Endothelial cell of hepatic sinusoid (primary cell): ENCODE results near the gene HNRNPAB.
"Not testable (repeated sequence)": the region's sequence is repeated elsewhere in the genome, so short reads cannot be mapped to it uniquely, and the experiment has no call there.

Experiments
- in situ Hi-C: cut with HindIII; loops from 2 replicates; pipeline ENCODE4 v1.10.0; 2017; ENCODE audit warnings: low sequenced_read_pairs

The HNRNPAB gene

DNA sequence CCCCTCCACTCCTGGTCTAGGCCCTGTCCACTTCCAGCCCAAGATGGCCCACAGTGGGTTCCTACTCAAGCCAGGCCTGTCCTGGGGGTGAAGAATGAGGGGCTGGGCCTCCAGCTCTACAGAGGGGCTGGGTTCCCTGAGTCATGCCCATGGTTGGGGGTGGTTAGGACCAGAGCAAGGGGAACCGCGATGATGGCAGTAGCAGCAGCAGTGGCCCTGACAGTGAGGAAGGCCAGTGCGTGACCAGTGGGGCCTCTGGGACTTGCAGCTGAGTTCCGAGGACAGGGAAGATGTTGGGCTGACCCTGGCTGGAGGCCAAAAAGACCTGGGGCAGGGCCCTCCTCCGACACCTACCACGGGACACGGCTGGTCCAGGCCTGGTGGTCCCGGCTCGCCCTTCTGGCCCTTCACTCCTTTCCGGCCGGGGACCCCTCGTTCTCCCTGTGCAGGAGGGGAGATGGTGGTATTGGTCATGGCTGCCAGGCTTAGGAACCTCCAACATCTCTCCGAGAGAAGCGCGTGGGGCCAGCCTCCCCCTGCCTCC, 37.4 kb downstream of the HNRNPAB start:
- in situ Hi-C loops = no loop called here

DNA sequence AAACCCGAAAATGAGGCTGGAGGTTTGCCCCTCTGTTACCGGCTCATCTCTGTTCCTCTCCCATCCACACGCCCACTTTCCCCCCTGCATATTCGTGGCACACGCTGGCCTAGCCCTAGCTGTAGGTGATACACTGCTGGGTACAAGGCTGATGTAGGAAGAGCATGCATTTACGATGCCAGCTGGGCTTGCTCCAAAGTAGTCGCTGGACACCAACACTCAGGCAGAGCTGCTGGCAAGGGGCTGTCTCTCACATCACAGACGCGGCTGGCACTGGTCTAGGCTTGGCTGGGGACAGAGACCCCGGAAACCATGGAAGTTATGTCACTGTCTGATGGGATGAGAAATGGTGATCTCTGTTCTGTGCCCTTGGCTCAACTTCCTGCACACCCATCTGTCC, 38.1 kb downstream of the HNRNPAB start:
- in situ Hi-C loops = no loop called here

DNA sequence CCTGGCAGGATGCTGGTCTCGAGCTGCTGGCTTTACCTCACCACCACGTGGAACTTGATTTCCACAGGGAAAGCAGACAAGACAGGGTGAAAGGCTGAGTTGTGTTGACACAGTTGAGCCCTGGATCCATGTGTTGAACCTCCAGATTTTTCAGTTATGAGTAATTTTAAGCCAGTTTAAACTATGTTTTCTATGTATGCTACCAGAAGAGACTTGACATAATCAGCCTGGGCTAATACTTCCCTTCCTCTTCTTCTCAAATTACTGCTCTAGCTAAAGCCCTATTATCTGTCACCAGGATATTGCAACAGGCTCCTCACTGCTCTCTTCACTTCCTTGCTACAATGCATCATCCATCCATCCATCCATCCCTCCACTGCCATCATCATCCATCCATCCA, 40.2 kb downstream of the HNRNPAB start:
- in situ Hi-C loops = no loop called here

DNA sequence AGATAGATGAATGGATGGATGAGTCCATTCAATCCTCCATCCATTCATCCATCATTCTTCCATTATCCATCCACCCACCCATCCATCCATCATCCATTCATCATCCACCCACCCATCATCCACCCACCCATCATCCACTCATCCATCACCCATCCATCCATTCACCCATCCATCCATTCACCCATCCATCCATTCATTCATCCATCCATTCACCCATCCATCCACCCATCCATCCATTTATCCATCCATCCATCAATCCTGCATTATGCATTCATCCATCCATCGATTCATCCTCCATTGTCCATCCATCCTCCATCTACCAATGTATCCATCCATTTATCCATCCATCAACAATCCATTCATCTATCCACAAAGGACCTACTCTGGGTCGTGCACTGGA, 41.1 kb downstream of the HNRNPAB start:
- in situ Hi-C loops = no loop called here

DNA sequence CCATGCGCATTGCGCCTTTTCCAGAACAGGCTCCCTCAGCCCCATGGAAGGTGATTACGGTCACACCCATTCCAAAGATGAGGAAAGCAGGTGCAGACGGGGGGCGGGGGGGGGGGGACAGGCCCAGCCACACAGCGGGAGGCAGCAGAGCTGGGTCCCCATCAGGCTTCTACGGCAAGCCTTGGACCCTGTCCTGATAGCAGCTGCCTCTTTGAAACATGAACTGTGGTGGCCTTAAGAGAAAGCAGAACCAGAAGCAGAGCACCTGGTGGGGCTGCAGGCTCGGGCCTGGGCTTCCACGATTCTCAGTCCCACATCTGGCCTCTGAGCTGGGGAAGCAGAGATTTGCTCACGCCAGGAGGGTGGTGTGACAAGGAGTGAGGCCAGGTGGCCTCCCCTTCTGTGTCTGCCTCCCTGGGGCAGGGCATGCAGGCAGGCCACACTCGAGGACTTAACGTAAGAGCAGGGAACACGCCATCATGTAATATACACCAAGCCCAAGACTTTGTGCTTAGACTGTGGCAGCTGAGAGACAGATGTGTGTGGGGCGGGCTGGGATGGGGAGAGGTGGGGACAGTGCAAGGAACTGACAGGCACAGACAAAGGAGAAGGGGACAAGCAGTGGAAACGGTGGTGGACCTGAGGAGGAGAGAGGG, 42.4 kb downstream of the HNRNPAB start:
- in situ Hi-C loops = no loop called here

DNA sequence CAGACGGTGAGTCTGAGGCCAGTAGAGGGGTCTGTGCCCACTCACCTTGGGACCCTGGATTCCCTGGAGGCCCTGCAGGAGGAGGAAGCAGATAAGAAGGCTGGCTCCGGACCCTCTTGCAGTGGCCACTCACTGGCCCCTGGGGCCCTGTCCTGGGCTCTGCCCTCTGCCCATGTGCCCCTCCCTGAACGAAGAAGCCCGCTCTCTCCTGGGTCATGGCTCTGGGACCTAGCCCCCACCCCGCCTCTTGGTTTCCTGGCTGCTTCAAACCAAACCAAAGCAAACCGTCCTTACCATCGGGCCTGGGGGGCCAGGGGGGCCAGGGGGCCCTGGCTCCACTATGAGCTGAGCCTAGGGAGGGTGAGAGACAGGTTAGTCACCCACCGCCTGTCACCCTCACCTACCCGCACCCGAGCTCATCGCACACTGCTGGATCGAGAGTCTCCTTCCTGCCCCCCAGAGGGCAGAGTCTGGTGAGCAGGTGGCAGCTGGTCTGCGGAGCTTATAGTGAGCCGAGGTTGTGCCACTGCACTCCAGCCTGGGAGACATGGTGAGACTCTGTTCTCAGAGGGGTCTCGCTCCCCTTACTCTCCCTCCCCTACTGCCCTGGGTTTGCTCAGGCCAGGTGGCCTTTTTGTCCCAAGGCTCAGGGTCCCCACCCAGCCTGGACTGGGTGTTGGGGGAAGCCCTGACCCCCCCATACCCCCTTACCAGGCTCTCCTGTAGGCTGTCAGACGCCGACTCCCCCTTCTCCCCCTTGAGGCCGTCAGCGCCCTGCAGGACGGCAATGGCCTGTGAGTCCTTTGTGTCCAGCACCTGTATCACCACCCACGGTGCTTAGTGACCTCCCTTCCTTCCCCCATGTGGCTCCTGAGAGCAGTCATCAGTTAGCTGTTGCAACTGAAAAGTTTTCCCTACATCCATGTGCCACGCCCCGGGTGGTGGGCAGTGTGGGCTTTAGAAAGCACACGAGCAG, 43.4 kb downstream of the HNRNPAB start:
- in situ Hi-C loops = no loop called here

DNA sequence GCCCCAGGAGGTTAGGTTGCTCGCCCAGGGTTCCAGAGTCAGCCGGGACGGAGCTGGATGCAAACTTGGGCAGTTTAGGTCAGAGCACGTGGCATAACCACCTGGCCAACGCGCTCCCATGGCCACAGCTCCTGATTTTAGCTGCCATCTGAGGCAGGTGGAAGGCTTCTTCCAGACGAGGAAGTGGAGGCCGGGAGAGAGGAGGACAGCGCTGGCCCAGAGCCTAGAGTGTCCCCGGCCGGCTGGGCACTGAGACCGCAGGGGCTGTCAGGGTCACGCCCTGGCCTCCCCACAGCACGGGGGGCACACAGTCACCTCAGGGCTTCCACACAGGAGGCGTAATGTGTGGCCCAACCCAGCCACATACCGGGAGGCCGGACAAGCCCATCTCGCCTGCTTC, 44.4 kb downstream of the HNRNPAB start:
- in situ Hi-C loops = no loop called here

DNA sequence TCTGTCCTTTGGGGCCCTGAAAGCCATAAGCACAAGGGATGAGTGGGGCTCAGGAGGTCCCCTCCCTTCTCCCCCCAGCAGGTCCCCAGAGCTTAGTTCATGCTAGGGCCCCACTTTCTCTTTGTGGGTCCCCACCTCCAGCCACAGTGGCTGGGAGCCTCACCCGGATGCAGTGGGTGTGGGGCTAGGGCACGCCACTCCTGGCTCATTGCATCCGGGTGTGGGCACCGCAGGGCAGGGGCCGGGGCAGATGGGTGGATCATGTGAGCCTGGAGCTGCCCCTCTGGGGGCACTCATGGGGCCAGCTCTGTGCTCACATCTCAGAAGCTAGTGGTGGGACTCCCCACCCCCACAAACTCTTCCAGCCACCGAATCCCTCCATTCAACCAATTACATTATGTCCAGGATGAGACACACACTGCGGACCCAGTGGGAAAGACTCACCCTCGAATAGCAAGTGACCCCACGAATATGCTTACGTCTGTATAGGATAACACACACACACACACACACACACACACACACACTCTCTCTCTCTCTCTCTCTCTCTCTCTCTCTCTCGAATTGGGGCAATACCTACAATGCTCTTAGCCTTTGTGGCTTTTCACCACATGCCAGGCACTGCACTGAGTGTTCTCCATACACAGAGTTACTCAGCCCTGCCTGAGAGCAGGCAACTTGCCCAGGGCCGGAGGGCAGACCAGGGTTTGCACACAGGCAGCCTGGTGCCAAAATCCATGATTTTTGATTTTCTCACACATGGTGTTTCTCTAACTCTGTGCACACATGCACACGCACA, 45.1 kb downstream of the HNRNPAB start:
- in situ Hi-C loops = no loop called here

DNA sequence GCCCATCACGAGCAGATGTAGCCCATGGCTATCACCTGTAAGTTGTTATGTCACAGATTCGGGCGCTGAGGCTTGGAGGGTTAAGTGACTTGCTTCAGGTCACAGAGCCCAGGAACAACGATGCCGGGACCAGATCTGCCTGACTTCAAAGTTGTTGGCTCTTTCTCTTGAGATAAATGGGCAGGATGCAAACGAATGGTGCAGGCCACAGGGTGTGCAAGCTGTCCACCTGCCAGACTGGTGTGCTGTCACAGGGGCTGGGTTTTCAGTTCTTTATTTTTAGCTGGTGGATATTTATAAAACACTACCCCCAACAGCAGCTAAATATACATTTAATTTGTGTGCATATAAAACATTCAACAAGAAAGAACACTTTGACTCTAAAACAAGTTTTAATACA, 45.9 kb downstream of the HNRNPAB start:
- in situ Hi-C loops = no loop called here

DNA sequence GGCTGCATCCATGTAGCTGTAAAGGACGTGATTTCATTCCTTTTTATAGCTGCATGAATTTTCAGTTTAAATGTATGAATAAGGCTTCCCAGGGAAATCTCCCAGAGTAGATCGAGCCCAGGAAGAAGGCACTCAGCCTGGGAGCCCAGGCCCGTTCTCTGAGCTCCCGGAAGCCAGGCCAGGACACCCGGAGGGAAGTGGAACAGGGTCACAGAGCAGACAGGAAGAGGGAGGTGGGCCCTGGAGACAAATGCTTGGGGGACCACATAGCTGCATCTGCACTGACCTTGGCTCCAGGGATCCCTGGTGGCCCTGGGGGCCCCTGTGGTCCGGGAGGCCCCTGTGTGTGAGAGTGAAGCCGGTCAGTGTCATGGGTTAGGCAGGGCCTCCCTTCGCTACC, 47.9 kb downstream of the HNRNPAB start:
- in situ Hi-C loops = no loop called here

DNA sequence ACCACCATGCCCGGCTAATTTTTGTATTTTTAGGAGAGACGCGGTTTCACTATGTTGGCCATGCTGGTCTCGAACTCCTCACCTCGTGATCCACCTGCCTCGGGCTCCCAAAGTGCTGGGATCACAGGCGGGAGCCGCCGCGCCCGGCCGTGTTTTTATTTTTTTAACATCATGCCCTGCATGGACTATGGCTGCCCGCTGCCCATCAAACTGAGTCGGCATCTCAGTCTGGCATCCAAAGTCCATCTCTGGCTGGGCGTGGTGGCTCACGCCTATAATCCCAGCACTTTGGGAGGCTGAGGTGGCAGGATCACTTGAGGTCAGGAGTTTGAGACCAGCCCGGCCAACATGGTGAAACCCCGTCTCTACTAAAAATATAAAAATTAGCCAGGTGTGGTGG, 49.3 kb downstream of the HNRNPAB start:
- in situ Hi-C loops = not testable (repeated sequence)

DNA sequence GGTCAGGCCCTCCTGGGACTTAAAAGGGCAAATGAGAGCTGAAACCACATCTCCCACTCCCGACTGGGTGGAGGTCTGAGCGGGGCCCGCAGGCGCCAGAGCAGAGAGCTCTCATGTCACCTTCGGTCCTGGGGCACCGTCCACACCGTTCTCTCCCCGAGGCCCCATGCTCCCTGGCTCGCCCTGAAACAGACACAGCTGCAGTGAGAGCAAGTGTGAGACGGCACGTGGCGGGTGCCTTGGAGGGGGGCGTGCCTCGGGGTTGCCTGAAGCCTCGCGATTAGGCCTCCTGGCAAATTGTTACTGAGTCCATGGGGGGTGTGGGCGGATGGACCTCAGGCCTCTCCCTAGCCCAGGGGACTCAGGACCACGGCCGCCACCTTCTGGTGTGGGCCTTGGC, 52.4 kb downstream of the HNRNPAB start:
- in situ Hi-C loops = no loop called here

DNA sequence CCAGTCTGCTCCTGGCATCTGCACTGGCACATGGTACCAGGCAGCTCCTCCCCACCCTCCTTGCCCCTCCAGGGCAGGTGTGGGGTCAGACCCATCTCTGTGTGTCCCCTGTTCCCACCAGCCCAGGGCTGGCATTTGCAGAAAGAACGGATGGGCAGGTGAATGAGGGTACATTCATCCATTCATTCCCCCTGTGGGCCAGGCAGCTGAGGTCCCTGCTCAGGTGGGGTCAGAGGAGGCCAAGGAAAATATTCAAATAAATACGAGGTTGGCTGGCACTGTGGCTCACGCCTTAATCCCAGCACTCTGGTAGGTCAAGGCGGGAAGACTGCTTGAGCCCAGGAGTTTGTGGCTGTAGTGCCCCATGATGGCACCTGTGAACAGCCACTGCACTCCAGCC, 53.3 kb downstream of the HNRNPAB start:
- in situ Hi-C loops = no loop called here

DNA sequence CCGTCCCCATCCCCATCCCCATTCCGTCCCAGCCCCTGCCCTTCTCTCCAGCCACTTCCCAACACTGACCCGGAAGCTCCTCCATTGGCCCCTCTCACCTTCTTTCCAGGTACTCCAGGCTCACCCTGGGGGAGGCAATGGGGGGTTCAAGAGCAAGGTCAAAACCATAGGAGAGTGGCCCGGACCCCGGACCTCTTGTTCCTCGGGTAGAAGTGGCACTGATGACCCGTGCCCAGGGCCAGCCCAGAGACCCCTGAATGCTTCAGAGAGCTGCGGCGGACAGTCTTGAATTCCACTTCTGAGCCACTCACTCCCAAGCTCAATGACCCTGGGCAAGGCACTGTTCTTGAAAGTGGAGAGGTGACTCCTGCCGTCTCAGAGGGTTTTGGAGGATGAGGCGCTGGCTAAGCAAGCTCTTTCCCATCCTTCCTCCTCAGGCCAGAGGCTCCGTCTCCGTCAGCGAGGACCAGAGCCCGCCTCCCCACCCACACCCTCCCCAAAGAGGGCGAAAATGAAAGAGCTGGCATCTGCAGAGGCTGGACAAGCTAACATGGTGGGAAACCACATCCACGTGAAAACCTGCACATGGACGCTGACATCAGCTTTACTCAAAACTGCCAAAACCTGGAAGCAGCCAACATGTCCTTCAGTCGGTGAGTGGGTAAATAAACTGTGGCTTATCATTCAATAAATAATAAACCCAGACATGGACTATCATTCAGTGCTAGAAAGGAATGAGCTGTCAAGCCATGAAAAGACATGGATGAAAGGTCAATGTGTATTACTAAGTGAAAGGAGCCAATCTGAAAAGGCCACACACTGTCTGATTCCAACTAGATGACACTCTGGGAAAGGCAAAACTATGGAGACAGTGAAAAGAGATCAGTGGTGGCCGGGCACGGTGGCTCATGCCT, 55.5 kb downstream of the HNRNPAB start:
- in situ Hi-C loops = no loop called here
